Subcutaneous adipose tissue (tissue), 4 donors: ENCODE results near the gene GPC6. TPM values are rescaled to one million over a fixed set of nuclear protein-coding genes. Genes with fewer than 3 reads are reported as not detected.

Experiments used
- total RNA-seq, 4 donors: library from RNA; depleted of rRNA; stranded (reverse); fragments of >200 nt; gene quantifications; one replicate each; pipeline ENCODE4 v1.1.0, GENCODE V29; 2016
- TF ChIP-seq, protein P1 (sequence below): fragments of 450-650 bp; IDR thresholded peaks from one replicate; pipeline ENCODE4 v1.5.1; 2016; ENCODE audit warnings: low read depth, mild to moderate bottlenecking, control low read depth, antibody characterized with exemption, moderate library complexity

GPC6 gene
- total RNA-seq, 4 donors from 2014 or later: 16.2 to 30.6 (median 26.9) TPM

DNA sequence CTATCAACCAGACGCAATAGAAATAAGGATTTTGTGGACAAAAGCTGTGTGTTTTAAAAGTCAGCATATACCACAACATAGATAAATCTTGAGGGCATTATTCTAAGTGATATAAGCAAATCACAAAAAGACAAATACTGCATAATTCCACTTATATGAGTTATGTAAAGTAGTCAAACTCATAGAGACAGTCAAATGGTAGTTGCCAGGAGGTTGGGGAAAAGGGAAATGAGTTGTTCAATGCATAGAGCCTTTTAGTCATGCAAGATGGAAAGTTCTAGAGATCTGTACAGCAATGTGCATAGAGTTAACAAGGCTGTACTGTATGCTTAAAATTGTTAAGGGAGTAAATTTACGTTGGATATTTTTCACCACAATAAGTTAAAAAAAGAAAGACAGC is 1008.1 kb downstream of the GPC6 start:
- TF ChIP-seq, protein P1, sequence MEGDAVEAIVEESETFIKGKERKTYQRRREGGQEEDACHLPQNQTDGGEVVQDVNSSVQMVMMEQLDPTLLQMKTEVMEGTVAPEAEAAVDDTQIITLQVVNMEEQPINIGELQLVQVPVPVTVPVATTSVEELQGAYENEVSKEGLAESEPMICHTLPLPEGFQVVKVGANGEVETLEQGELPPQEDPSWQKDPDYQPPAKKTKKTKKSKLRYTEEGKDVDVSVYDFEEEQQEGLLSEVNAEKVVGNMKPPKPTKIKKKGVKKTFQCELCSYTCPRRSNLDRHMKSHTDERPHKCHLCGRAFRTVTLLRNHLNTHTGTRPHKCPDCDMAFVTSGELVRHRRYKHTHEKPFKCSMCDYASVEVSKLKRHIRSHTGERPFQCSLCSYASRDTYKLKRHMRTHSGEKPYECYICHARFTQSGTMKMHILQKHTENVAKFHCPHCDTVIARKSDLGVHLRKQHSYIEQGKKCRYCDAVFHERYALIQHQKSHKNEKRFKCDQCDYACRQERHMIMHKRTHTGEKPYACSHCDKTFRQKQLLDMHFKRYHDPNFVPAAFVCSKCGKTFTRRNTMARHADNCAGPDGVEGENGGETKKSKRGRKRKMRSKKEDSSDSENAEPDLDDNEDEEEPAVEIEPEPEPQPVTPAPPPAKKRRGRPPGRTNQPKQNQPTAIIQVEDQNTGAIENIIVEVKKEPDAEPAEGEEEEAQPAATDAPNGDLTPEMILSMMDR: no peak

DNA sequence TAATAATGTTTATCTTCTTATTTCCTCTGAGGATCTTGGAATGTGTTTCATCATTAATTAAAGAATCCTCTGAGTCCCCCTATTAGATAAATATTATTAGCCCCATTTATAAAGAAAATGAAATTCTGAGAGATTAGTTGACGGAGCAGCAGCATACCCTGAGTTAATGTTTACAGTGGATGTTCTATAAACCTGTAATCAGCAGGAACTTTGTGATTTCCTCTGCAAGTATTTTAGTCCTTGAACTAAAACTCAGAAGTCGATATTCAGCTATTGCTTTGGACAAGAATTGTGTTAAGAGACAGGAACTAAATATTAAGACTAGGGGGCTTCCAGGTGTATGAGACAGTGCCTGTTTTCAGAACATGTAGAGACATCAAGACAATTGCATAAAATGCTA is 1009.5 kb downstream of the GPC6 start:
- TF ChIP-seq, protein P1: no peak

DNA sequence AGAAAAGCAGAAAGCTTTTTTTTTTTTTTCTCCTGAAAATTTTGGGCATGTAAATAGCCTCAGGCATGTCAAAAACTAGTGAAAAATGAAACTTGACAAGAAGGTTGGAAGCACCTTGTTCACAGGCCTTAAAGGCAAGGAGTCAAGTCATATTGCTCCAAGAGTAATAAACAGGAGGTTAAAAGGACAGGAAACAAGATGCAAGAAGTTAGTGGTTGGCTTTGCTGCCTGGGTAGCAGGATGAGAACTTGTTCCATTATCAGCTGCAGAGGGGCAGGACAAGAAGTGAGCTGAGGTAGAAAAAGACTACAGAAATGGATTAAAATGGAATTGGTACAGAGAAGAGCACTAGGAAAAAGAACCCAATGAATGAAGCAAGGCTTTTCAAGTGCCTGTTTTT is 1010.3 kb downstream of the GPC6 start:
- TF ChIP-seq, protein P1: no peak

DNA sequence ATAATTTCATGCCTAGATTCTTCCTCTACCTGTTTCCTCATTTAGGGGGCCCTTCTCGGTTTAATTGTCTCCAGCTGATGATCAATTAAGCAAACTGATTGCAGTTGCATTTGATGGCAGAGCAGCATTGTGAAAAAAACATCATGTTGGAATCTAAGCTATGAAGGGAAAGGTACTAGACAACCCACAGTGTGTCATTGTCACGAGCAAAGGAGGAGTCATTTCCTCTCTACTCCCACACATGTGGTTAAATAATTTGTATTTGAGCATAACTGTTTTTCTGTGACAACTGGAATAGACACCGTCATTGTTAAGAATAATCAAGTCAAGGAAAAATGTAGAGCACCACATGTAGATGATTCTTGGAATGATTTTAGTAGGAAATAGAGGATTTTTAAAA is 1012.5 kb downstream of the GPC6 start:
- TF ChIP-seq, protein P1: no peak

DNA sequence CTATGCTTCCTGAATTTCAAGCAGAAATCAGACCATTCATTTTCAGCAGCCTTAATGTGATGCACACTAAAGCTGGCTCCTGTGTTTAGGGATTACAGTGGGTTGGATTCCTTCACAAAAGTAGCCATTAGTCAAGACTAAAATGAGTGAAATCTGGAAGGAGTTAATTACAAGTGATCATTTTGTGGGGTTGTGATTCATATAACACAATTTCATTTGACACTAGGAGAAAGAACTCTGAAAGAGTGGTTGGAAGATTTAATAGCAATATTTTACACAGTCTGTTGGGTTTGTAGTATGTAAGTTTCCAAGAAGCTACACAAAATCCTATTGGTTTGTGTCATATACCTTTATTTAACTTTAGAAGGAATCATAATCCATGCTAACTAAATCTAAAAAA is 1015.9 kb downstream of the GPC6 start:
- TF ChIP-seq, protein P1: no peak

DNA sequence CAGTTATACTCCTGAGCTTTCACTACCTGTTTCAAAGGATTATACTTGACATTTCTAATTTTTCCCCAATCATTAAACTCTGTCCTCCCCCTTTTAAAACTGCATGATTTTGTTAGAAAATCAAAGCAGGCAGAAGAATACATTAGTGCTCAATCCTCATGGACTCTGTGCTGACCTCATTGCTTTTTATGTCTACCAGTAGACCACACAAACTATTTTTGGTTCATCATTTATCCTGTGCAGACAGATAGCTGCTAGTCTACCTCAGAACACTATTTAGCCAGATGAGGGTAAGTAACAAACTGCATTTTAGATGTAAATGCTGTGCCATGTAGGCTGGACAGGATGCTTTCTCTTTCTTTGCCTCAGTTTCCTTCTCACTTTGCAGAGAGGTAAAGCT is 1016.9 kb downstream of the GPC6 start:
- TF ChIP-seq, protein P1: no peak

DNA sequence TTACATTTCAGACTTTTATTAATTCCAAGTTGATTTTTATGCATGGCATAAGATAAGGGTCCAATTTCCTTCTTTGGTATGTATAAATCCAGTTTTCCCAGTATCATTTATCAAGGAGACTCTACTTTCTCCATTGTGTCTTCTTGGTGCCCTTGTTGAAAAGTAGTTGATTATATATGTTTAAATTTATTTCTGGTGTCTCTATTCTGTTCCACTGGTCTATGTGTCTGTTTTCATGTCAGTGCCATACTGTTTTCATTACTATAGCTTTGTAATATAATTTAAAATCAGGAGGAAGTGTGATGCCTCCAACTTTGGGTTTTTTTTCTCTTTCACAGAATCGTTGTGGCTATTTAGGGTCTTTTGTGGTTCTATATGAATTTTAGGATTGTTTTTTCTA is 1019.9 kb downstream of the GPC6 start:
- TF ChIP-seq, protein P1: no peak

DNA sequence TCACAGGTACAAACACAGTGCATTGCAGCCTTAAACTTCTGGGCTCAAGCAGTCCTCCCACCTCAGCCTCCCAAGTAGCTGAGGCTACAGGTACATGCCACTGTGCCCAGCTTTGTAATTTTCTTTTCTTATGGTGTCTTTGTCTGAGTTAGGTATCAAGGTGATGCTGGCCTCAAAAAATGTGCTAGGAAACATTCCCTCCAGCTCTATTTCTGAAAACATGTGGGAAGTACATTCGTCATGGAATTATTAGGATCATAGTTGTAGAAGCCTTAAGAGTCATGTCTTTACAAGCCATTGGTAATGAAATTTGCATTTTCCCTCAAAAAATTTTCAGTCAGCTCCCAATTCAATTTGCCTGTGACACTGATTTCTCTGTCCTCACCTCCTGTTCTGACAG is 1021.3 kb downstream of the GPC6 start:
- TF ChIP-seq, protein P1: no peak
